Ovary (tissue), 3 donors: ENCODE measurements around the gene WARS2.

Experiments
- EP300 ChIP-seq: sonication (generic); formaldehyde crosslinking; IDR thresholded peaks from one replicate; pipeline ENCODE4 v1.6.1; 2017; ENCODE audit warnings: antibody characterized with exemption
- POLR2A ChIP-seq: fragments of 450-650 bp; IDR thresholded peaks from one replicate; pipeline ENCODE4 v1.6.1; 2017; ENCODE audit warnings: antibody characterized with exemption, mild to moderate bottlenecking, moderate library complexity
- TF ChIP-seq, protein P1 (sequence below), 3 donors: fragments of 450-650 bp in 2 of 3; fragments of 200-600 bp in 1 of 3; IDR thresholded peaks; one replicate each; pipeline versions ENCODE4 v1.5.1 to v1.8.0; 2016 to 2022; ENCODE audit warnings: antibody characterized with exemption in 3 of 3, mild to moderate bottlenecking in 1 of 3
- donor health status: DM: no; HTN: no; CAD: no.

DNA sequence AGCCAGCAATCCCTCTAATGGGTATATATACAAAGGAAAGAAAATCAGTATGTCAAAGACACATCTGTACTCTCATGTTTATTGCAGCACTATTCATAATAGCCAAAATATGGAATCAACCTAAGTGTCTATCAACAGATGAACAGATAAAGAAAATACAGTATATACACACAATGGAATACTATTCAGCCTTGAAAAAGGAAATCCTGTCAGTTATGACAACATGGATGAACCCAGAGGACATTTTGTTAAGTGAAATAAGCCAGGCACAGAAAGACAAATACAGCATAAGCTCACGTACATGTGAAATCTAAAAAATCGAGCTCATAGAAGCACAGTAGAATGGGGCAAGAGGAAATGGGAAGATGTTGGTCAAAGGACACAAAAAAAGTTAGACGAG is 69.1 kb downstream of the WARS2 start:
- TF ChIP-seq EP300: no peak
- TF ChIP-seq, protein P1, sequence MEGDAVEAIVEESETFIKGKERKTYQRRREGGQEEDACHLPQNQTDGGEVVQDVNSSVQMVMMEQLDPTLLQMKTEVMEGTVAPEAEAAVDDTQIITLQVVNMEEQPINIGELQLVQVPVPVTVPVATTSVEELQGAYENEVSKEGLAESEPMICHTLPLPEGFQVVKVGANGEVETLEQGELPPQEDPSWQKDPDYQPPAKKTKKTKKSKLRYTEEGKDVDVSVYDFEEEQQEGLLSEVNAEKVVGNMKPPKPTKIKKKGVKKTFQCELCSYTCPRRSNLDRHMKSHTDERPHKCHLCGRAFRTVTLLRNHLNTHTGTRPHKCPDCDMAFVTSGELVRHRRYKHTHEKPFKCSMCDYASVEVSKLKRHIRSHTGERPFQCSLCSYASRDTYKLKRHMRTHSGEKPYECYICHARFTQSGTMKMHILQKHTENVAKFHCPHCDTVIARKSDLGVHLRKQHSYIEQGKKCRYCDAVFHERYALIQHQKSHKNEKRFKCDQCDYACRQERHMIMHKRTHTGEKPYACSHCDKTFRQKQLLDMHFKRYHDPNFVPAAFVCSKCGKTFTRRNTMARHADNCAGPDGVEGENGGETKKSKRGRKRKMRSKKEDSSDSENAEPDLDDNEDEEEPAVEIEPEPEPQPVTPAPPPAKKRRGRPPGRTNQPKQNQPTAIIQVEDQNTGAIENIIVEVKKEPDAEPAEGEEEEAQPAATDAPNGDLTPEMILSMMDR (IDR thresholded peaks at IDR 0.05): no peak
- no peak for TF ChIP-seq POLR2A
